Urothelium cell line (cell line): ENCODE measurements around the gene ABHD12.

ENCODE experiments used
- DNase-seq: peaks from one replicate; pipeline ENCODE4 v3.0.0; 2011; ENCODE audit warnings: low spot score, mixed read lengths
- FAIRE-seq: peaks from 2 replicates; lab custom pipeline; 2011; peaks lifted over from hg19 to GRCh38; lab: Jason Lieb, UNC

ABHD12 gene

GRCh38 chr20:25280574-25281535, 109.8 kb downstream of the ABHD12 start:
- FAIRE-seq (no peak), DNase-seq (no peak)

GRCh38 chr20:25280051-25280573, 110.5 kb downstream of the ABHD12 start:
- FAIRE-seq (no peak), DNase-seq (no peak)

- no peak for FAIRE-seq
- DNase-seq: no peak
These were observed 111.2 kb downstream of the ABHD12 start for GRCh38 chr20:25279403-25279802.

- DNase-seq: no peak
- no peak for FAIRE-seq
These were observed 111.8 kb downstream of the ABHD12 start for GRCh38 chr20:25278636-25279361.

GRCh38 chr20:25277941-25278521, 112.6 kb downstream of the ABHD12 start:
- DNase-seq (no peak), FAIRE-seq (no peak)

GRCh38 chr20:25277051-25277801, 113.4 kb downstream of the ABHD12 start:
- FAIRE-seq: no peak

GRCh38 chr20:25276533-25277050, 114.0 kb downstream of the ABHD12 start:
- FAIRE-seq: no peak
- no peak for DNase-seq

More at GRCh38 chr20:25277051-25277801, 113.4 kb downstream of the ABHD12 start:
- no peak for DNase-seq

GRCh38 chr20:25275813-25276532, 114.7 kb downstream of the ABHD12 start:
- DNase-seq: no peak
- no peak for FAIRE-seq

- DNase-seq (no peak), FAIRE-seq (no peak)
These were observed 115.5 kb downstream of the ABHD12 start for GRCh38 chr20:25274891-25275812.

GRCh38 chr20:25274481-25274880, 116.2 kb downstream of the ABHD12 start:
- DNase-seq: no peak
- FAIRE-seq: no peak

- DNase-seq: no peak
- no peak for FAIRE-seq
These were observed 116.9 kb downstream of the ABHD12 start for GRCh38 chr20:25273541-25274358.

- no peak for DNase-seq
- no peak for FAIRE-seq
These were observed 117.6 kb downstream of the ABHD12 start for GRCh38 chr20:25273046-25273445.

GRCh38 chr20:25272223-25273000, 118.2 kb downstream of the ABHD12 start:
- FAIRE-seq (no peak), DNase-seq (no peak)

GRCh38 chr20:25271486-25272222, 119.0 kb downstream of the ABHD12 start:
- FAIRE-seq (no peak), DNase-seq (no peak)

- FAIRE-seq (no peak), DNase-seq (no peak)
These were observed 119.8 kb downstream of the ABHD12 start for GRCh38 chr20:25270829-25271251.

GRCh38 chr20:25269833-25270170, 120.8 kb downstream of the ABHD12 start:
- DNase-seq (no peak), FAIRE-seq (no peak)
